Putamen (tissue), 1 donor: ENCODE results near the gene ANKRD60.
A peak's percentile ranks its signal among the peaks of the same experiment; 100 is the strongest.

ENCODE experiments used
- DNase-seq: peaks from one replicate; pipeline ENCODE4 v3.0.0-alpha.2; 2016; ENCODE audit warnings: low spot score

ANKRD60 gene

DNA sequence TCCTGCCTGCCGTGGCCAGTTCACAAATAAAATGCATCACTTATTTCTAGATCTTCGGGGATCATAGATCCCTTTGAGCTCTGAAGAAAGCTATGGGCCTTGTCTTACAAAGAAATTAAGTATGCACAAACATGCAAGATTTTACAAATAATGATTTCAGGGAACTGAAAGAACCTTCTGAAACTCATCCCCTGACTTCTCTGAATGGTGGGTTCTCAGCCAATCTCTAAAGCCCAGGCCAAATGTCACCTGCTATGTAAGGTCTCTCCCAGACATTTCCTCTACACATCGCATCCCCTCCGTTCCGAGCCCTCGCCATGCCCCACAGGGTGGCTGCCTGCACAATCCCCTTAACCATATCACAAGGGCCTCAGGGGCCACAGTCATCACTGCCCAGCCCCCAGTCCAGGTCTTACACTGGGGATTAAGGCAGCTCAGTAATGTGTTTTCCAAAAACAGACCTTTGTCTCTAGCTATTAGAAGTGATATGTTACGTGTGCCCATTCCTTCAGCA is 16.1 kb upstream of the ANKRD60 start:
- DNase-seq: no peak

DNA sequence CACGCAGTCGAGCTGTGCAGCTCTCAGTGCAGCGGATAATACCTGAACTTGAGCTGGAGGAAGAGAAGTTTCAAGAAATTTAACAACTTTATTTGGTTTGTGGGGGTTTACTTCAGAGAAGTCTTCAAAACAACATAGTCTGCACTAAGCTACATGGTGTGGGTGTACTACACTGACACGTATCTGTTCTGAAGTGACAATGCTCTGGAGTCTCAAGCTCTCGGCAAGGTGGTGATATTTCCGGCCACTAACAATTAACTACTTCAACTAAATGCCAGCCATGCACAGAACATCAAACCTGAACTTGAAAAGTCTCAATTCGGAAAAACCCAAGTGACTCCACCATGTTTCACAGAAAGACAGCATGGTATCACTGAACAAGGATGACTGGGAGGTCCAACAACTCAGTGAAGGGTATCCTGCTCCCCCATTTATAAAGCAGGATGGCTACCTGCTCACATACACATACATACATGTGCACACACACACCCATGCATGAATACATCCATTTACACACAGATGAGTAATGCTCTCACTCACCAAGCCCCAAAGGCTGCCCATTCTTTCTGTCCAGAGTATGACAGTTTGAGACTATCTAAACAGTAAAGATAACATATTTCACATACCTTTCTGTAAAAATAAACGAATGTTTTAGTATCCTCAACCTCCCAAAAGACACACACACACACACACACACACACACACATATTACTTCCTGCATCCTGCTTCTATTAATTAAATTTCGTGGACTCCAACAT is 15.4 kb upstream of the ANKRD60 start:
- no peak for DNase-seq

DNA sequence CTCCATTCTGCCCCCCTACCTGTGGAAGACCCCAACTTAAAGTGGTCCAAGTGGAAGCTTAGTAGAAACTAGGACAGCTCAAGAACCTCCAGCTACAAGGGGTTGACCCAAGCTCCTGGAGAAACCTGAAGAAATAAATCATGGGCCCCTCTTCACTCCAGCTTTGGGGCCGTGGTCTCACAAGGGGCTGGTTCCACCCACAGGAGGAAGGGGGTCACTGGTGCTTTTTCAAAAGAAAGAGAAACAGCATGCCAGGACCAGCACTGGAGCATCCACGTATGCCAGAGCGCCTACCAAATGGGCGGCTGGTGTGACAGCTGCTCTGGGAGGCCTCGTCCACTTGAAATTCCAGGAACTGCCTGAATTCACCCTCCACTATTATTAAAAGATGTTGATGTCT is 14.4 kb upstream of the ANKRD60 start:
- no peak for DNase-seq

DNA sequence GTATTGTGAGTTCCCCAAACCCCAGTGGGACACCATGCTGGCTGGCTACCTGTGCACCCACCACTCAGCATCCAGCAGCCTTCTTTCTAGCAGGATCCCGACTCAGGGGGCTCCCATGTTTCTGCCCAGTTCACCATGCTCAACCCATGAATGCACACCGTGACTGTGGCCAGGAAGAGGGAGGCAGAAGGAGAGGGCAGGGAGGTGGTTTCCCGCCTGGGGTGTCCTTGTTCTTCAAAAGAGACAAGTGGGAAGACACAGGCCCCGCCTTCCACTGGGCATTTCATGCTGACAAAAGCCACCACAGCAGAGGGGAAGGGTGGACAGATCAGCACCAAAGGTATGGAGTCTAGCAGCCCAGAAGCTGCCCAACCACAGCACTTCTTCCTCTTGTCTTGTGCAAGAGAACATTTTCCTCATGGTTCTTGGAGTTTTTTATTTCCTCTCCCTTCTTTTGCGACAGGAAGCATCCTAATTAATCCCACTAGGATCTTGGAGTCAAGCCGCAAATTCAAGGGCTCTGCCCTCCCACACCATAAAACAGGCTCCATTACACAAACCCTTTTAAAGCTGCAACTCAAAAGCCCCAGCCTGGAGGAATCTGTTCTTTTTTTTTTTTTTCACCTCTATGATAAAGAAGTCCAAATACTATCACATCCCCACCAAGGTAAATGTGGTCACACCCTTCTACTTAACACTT is 13.5 kb upstream of the ANKRD60 start:
- DNase-seq: no peak

DNA sequence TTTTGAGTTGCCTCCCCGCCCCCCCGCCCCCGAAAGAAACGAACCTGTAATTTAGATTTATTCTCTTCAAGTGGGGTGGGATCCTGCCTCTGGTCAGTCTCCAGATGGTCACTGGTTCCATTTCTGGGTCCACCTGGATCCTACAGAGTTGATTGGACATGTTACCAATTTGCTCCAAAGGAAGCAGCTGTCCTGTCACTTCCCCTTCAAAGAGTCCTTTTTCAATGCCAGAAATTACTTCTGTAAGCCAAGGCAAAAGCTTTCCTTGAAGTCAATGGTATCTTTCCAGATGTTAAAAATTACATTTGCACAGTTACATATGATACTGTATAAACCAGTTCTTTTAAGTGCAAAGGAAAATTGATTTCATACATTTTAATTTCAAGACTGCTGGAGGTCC is 12.0 kb upstream of the ANKRD60 start:
- DNase-seq: no peak

DNA sequence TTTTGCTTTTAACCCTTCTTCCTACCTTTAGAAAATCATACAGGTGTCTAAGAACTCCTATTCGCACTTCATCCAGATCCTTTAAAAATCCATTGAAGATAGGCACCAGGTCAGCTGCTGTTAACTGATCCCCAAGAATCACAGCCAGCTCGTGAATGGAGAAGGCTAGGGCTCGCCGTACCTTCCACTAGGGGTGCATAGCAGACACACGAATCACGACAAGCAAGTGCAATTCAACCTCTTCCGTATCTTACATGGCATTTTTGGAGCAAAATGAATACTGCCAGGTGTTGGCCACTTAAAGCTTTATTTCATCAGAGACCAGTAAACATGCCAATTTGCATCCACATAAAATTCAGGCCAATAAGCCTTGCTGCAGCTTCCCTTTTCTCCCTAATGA is 10.8 kb upstream of the ANKRD60 start:
- DNase-seq: no peak

DNA sequence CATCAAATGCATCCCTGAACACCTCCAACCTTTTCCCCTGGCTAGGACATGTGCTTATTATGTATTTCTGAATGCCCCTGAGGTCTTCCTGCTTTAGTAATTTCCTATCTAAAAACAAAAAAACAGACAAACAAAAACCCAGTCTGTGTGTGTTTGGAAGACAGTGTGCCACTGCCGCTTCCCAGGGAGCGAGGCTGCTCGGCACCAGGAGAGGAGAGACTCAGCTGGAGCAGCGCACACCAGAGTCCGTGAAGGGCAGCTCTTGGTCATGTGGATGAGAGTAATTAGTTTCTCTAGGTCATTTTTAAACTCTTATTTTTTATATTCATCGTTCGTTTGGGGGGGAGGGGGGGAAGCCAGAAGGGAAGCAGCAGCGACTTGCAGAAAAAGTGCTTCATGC is 10.0 kb upstream of the ANKRD60 start:
- no peak for DNase-seq

DNA sequence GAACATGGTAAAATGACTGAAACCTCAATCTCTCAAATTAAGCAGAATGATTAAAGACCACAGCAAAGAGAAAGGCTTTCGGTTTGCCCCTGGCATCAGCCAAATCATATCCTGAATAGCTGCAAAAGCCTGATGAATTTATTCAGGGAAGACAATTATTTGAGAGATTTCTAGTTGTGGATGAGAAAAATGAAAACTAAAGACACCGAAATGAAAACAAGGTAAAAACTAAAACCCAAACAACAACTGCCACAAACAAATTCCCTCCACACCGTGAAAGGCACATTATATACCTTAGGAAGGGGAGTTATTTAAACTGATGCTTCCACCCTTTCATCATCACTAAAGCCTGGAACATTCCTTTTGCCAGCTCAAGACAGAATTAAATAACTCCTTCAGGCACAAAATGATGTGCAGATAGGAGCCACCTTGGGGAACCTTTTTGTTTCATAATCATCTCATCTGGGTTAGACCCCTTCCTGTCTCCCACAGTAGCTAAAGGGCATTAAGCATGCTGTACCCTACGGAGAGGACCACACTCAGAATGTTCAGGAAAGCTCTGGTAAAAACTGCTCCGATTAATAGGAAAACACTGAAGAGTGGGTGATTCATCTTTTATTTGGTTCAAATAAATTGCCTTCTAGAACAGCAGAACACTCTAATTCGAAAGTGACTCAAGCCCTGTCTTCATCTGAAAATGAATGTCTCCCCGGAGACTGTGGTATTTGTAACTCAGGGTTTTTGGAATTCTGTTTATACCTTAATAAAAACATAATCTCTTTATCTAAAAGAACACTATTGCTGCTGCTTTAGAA is 9.1 kb upstream of the ANKRD60 start:
- no peak for DNase-seq

DNA sequence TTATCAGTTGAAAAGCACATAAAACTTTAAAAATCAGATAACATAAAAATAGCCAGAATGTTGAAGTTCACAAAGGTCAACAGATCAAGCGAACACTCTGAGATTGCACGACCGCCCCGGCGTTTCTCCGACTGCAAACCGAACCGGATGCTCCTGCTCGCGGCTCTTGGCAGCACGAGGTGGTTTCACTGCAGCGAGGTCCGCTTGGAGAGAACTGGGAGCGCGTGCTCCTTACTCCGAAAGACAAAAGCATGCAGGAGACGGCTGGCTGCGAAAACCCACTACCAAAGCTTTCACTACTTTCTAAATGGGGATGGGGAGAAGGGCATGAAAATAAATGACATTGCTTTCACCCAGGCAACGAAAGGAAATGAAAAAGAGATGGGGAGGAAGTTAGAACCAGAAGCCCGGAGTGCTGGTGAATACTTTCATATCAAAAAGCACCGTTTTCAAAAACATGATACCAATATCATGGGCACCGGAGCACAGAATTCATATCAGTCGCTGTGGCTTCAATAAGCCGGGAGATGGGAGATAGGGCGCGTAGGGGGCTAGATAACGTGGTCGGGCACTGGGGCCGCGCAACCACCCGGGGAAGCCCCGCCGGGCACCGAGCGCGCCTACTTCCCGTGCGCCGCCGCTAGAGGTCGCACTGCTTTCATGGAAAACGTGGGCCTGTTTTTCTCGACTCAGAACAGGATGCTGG is 8.3 kb upstream of the ANKRD60 start:
- peak; percentile 48 for DNase-seq

DNA sequence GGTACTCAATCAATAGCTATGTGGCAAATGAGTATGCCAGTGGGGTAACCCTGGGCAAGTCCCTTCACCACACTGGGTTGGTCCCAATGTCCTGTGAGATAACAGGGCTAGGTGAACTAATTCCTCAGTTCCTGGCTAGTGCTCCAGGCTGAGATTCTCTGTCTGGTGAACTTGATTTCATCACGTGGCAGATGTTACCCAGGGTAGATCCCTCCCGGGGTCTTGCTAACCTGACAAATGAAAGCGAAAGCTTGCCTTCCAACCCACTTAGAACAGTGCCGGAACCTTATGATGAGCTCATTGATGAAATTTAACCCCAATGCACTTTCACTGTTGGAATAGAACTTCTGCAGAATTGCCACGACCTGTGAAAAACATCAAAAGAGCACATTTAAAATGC is 6.6 kb upstream of the ANKRD60 start:
- no peak for DNase-seq

DNA sequence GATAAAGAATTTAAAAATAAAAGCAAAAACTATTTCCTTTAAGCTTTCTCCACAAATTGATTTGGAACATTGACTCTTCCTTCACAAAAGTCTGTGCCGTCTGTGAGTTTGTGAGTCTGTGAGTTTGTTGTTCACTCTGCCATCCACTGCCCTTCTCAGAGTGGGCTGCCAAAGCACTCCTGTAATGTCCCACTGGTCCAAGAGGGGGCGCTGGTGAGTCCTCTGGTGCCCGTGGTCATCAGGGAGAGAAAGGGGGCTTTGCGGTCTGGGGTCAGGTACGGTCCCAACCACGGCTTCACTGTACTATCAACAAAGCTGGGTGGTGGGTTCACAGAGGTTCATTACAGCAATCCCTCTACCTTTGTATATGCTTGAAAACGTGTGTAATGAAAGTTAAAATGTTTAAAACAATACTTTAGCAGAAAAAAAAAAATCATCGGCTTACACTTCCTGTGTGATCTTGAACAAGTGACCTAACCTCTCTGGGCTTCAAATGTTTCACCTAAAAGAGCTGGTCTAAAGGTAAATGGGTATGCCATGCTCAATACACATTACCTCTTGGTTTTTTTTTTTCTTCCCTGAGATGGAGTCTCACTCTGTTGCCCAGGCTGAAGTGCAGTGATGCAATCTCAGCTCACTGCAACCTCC is 5.6 kb upstream of the ANKRD60 start:
- DNase-seq: no peak

DNA sequence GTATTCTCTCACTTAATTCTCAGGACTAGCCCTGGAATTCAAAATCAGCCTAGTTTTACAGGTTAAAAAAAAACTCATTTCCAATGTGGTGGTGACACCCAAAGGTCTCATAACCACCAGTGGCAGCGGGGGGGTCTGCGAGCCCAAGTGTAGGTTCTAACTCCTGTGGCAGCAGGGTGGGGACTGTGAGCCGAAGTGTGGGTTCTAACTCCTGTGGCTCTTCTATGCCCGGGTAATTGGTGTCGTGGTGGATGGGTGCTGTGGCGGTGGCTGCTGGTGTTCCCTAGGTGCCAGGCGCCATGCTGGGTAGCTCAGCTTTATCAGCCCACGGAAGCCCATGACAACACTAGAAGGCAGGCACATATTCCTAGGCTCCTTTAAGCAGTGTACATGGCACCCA is 4.9 kb upstream of the ANKRD60 start:
- no peak for DNase-seq

DNA sequence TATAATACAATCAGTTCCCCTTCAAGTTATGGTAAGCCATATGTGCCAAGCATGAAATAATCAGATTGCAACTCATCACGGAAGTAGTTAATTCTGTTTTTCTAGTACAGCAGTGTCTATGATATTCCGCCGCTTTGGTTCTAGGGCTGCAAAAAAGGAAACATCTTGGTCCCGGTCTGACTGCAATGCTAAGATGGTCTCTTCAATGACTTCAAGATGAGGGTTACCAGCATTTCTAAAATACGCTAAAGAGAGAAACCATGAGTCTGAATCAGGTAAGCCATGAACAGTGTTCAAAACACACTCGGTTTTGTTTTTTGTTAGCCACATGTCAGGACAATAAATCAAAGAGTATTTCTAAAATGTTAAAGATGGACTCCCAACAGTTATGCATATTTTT is 3.2 kb upstream of the ANKRD60 start:
- no peak for DNase-seq

DNA sequence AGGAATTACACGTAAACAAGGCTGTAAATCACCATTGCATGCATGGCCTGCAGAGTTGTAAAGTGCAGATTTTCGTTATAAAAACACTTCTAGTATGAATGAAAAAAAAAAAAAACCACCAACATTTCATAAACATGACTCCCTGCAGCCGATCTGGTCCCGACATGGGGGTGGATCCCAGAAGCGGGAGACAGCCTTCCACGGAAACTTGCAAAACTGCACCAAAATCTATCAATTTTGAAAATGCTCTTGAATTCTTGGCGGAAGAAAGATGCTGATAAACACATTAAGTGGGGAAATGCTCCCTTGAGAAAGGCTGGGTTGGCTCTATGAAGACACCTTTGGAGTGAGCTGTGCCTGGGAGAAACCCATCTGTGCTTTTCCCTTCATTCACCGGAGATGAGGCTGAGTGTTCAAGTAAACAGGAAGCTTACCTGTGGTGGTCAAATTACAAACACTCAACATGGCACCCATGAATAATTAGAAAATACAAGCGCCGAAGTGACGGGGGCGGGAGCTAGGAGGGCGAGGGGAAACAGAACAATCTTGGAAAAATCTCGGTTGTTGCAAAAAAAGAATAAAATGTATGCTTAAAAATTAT is 845 bp upstream of the ANKRD60 start:
- no peak for DNase-seq

DNA sequence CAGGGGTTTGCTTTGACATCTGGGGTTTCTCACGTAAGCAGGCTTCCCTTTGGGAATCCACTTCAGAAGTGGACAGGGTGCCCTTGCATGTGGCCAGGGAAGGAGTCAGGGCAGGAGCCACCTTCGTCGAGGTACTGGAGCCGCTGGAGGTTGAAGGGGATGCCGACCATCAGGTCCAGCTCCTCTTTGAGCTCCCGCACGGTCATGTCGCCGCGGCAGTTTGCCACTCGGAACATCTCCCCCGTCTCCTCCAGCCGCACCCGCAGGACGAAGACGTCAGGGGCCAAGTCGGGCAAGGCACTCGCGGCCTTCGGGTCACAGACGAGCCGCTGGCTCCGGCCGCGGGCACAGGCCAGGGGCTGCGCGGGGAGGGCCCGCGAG is 360 bp downstream of the ANKRD60 start:
- DNase-seq: no peak

DNA sequence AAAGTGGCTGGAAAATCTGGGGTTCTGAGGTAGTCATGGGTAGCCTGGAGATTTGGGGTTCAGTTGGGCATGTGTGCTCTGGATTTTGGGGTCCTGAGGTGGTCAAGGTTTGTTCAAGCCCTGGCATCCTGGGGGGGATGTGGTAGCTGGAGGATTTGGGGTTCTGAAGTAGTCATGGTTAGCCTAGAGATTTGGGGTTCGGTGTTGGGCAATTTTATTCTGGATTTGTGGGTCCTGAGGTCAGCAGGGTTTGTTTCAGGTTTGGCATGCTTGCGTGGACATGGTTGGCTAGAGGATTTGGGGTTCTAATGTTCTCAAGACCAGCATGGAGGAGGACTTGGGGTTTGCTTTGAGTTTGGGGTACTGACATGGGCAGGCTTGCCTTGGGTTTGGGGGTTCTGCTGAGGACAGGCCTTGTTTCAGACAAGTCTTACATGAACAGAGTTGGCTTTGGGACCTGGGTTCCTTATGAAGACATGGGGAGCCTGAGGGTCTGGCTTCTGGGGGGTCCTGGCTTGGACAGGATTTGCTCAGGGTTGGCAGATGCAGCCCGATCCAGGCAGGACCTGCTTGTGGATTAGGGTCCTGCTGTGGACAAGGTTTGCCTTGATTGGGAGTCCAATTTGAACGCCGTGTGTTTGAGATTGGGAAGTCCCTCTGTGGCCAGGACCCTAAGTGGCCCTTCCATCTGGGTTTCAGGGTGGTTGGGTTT is 906 bp downstream of the ANKRD60 start:
- no peak for DNase-seq

DNA sequence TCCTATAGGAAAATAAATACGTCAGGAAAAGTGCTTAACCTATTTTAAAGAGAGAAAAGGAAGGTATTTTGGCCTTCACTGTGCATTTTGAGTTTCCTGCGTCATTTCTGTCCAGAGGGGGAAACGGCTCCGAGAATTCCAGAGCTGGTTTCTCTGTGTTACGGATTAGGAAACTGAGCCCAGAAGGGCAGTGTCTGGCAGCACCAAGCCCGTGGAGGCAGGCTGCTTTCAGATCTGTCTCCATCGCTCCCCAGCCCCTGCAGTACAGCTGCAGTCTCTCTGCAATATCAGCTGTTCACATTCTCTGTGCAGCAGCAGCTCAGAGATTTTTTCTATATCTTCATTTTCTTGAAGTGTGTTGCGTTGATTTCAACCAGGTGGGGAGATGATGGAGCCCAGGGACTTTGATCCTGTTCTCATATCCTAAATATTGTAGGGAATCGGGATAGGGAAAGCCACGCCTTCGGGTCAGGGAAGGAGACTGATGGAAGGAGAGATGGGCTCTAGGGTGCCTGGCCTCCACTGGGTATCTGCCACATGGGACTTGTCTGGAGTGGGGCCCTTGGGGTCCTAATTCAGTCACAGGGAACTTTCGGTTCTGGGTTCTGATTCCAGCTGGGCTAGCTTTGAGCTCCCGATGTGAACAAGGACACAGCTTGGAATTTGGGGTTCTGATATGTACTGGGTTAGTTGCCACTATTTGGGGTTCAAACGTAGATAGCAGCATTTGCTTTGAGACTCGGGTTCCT is 2.8 kb downstream of the ANKRD60 start:
- no peak for DNase-seq

DNA sequence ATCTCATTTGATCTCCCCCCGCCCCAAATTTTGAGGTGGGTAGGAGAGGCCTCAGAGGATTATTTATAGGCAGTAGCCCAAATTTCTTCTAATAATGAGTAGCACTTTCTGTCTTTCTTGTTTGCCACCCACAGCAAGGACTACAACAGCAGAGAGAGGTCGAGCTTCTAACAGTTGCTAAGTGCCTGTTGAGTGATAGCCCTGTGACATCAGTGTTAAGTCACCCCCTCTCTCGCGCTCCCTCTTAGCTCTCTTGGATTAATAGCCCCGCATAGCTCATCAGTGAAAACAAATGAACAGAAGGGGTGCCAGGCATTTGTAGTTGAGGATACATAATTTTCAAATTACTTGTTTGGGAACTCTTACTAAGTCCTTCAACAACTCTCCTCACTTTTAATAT is 3.5 kb downstream of the ANKRD60 start:
- no peak for DNase-seq

DNA sequence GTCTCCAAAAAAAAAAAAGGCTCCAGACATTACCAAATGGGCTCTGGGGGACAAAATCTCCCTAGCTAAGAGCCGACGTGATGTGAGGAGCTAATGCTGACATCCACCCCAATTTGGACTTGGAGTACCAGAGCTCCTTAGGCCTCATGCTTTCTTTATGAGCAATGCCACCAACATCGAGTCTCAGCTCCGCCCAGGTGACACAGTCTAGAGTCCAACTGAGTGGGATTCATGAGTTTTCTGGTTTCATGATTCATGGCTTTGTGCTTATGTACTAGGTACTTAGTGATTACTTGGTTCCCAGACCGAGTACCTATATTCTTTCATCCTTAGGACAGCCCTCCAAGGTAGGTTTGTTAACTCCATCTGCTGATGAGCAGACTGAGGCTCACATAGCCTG is 4.4 kb downstream of the ANKRD60 start:
- no peak for DNase-seq
